Tibial nerve (tissue), 4 donors: ENCODE results near the gene RPL19. TPM values are rescaled to one million over a fixed set of nuclear protein-coding genes. Genes with fewer than 3 reads are reported as not detected.

Experiments used
- DNase-seq, 2 donors: peaks; one replicate each; pipeline ENCODE4 v3.0.0-alpha.2; 2019; ENCODE audit warnings: low spot score in 2 of 2
- H3K27ac ChIP-seq, 4 donors: fragments of 200-600 bp; sonication (generic) in 3 of 4; one replicate each; pipeline ENCODE4 v1.5.1; 2017 to 2019; ENCODE audit warnings: mild to moderate bottlenecking in 1 of 4
- H3K27me3 ChIP-seq, 2 donors: fragments of 200-600 bp; sonication (generic) in 1 of 2; one replicate each; pipeline versions ENCODE4 v1.5.1 to v1.6.0; 2017 to 2019
- H3K36me3 ChIP-seq, 3 donors: fragments of 200-600 bp; sonication (generic); one replicate each; pipeline ENCODE4 v1.5.1; 2018 to 2019
- H3K4me1 ChIP-seq, 4 donors: fragments of 200-600 bp; sonication (generic) in 3 of 4; one replicate each; pipeline ENCODE4 v1.5.1; 2017 to 2019
- H3K4me3 ChIP-seq, 4 donors: fragments of 200-600 bp; sonication (generic) in 3 of 4; one replicate each; pipeline ENCODE4 v1.5.1; 2017 to 2019; ENCODE audit warnings: mild to moderate bottlenecking in 1 of 4, moderate library complexity in 1 of 4
- H3K9me3 ChIP-seq, 4 donors: fragments of 200-600 bp; sonication (generic) in 3 of 4; one replicate each; pipeline ENCODE4 v1.5.1; 2017 to 2019
- CTCF ChIP-seq, 5 experiments: fragments of 200-600 bp in 3 of 5; fragments of 450-650 bp in 2 of 5; sonication (generic) in 3 of 5; IDR thresholded peaks; one replicate each; pipeline ENCODE4 v1.5.1; 2016 to 2019; ENCODE audit warnings: antibody characterized with exemption in 5 of 5, mild to moderate bottlenecking in 3 of 5, moderate library complexity in 2 of 5
- EP300 ChIP-seq, 2 donors: sonication (generic); formaldehyde crosslinking; IDR thresholded peaks; one replicate each; pipeline ENCODE4 v1.6.1; 2017; ENCODE audit warnings: antibody characterized with exemption in 2 of 2, mild to moderate bottlenecking in 1 of 2
- POLR2A ChIP-seq, 2 donors: fragments of 450-650 bp; IDR thresholded peaks; one replicate each; pipeline ENCODE4 v1.6.1; 2017; ENCODE audit warnings: antibody characterized with exemption in 2 of 2, mild to moderate bottlenecking in 2 of 2, moderate library complexity in 2 of 2
- WGBS, 2 donors: methylation state at CpG; one replicate each; pipeline ENCODE4 v1.1.5; 2018; 5-methylcytosine and 5-hydroxymethylcytosine counted together
- total RNA-seq, 4 donors: library from RNA; depleted of rRNA; stranded (reverse); fragments of >200 nt; gene quantifications; one replicate each; pipeline ENCODE4 v1.1.0, GENCODE V29; 2016

Gene RPL19
- total RNA-seq, 4 donors from 2014 or later = 2,381 to 3,486 (median 2,809) TPM

- no peaks in the 10 kb centered on the region for H3K36me3 ChIP-seq
- no peak for DNase-seq
- TF ChIP-seq EP300 (IDR thresholded peaks at IDR 0.05) (no peak), CTCF (IDR thresholded peaks at IDR 0.05) (no peak), POLR2A (IDR thresholded peaks at IDR 0.05) (no peak)
- peaks cover 0 to 23% (median 13%) of the 10 kb centered on the region in 4 donors for H3K4me1 ChIP-seq
- H3K4me3 ChIP-seq = peak overlapping the region in 2 of 4 donors; percentile 36 to 51
- WGBS, 2 donors = 43 to 46% methylated on average over 31 to 33 of the region's 33 CpGs
- H3K9me3 ChIP-seq = no peaks in the 10 kb centered on the region
- peaks cover 0 to 49% of the 10 kb centered on the region in 2 donors for H3K27me3 ChIP-seq
- no peak overlapping the region for H3K27ac ChIP-seq
These were observed 24.1 kb downstream of the RPL19 start for GRCh38 chr17:39223907-39224777.

GRCh38 chr17:39224778-39225307, 24.8 kb downstream of the RPL19 start:
- H3K27ac ChIP-seq = no peak overlapping the region
- peaks cover 0 to 56% of the 10 kb centered on the region in 2 donors for H3K27me3 ChIP-seq
- H3K36me3 ChIP-seq = no peaks in the 10 kb centered on the region
- TF ChIP-seq CTCF (IDR thresholded peaks at IDR 0.05) = no peak
- TF ChIP-seq POLR2A (IDR thresholded peaks at IDR 0.05) = no peak
- H3K4me1 ChIP-seq = peaks cover 0 to 23% (median 13%) of the 10 kb centered on the region in 4 donors
- no peaks in the 10 kb centered on the region for H3K9me3 ChIP-seq
- H3K4me3 ChIP-seq = peak overlapping the region; percentile 6 to 51 (median 32)
- 2 to 4% methylated on average over 16 to 31 of the region's 68 CpGs for WGBS, 2 donors
- no peak for DNase-seq

GRCh38 chr17:39225308-39225958, 25.4 kb downstream of the RPL19 start, which contains the start of gene STAC2:
Gene STAC2, minus strand, starts transcription at chr17:39225945. Its CDS starts 443 bp downstream, at chr17:39225502.
- no peaks in the 10 kb centered on the region for H3K9me3 ChIP-seq
- H3K4me1 ChIP-seq = peaks cover 0 to 23% (median 13%) of the 10 kb centered on the region in 4 donors
- H3K4me3 ChIP-seq = peak within 1 kb of the TSS; percentile 6 to 51 (median 32)
- no peak within 1 kb of the TSS for H3K27ac ChIP-seq
- 2 to 3% methylated on average over 29 to 47 of the region's 71 CpGs for WGBS, 2 donors
- no peak for DNase-seq
- H3K27me3 ChIP-seq = peaks cover 0 to 62% of the 10 kb centered on the region in 2 donors
- H3K36me3 ChIP-seq = no peaks in the 10 kb centered on the region
- TF ChIP-seq EP300 (IDR thresholded peaks at IDR 0.05) = no peak
- TF ChIP-seq POLR2A (IDR thresholded peaks at IDR 0.05) = no peak
- no peak for TF ChIP-seq CTCF (IDR thresholded peaks at IDR 0.05)

- Histone ChIP-seq H3K27me3 (peaks cover 0 to 66% of the 10 kb centered on the region in 2 donors), H3K9me3 (no peaks in the 10 kb centered on the region), H3K27ac (no peak overlapping the region), H3K4me1 (peaks cover 0 to 28% (median 13%) of the 10 kb centered on the region in 4 donors), H3K36me3 (no peaks in the 10 kb centered on the region), H3K4me3 (peak overlapping the region; percentile 6 to 51 (median 32))
- peak in 1 of 2 donors; percentile 43 for DNase-seq
- WGBS, 2 donors = 7 to 8% methylated on average over 24 of the region's 24 CpGs
- TF ChIP-seq EP300 (IDR thresholded peaks at IDR 0.05) (no peak), CTCF (IDR thresholded peaks at IDR 0.05) (no peak), POLR2A (IDR thresholded peaks at IDR 0.05) (no peak)
These were observed 26.0 kb downstream of the RPL19 start for GRCh38 chr17:39225959-39226683.
